Measurements from ENCODE around the gene C1QTNF8. TPM values are rescaled to one million over a fixed set of nuclear protein-coding genes. Genes with fewer than 3 reads are reported as not detected.

C1QTNF8 gene
- total RNA-seq, 1 donor from 2014 or later = not detected

- Mint-ChIP-seq H3K4me1 (ENCODE audit: low read depth, unreplicated experiment) (no peaks in the 10 kb centered on the region), H3K27ac (ENCODE audit: unreplicated experiment) (no peak overlapping the region), H3K4me3 (ENCODE audit: unreplicated experiment) (no peak overlapping the region), H3K36me3 (ENCODE audit: low read depth, unreplicated experiment) (no peaks in the 10 kb centered on the region), H3K27me3 (ENCODE audit: low read depth, unreplicated experiment) (peaks cover 13% of the 10 kb centered on the region), H3K9me3 (ENCODE audit: unreplicated experiment) (no peaks in the 10 kb centered on the region)
- no peak overlapping the region for H3K4me3 ChIP-seq (ENCODE audit: insufficient read depth, low read depth, low read length)
- H3K4me2 ChIP-seq (ENCODE audit: low read length) = no peak overlapping the region
- no peak for TF ChIP-seq EZH2 (IDR thresholded peaks at IDR 0.05; ENCODE audit: insufficient read depth, low read length)
- TF ChIP-seq, protein P1, sequence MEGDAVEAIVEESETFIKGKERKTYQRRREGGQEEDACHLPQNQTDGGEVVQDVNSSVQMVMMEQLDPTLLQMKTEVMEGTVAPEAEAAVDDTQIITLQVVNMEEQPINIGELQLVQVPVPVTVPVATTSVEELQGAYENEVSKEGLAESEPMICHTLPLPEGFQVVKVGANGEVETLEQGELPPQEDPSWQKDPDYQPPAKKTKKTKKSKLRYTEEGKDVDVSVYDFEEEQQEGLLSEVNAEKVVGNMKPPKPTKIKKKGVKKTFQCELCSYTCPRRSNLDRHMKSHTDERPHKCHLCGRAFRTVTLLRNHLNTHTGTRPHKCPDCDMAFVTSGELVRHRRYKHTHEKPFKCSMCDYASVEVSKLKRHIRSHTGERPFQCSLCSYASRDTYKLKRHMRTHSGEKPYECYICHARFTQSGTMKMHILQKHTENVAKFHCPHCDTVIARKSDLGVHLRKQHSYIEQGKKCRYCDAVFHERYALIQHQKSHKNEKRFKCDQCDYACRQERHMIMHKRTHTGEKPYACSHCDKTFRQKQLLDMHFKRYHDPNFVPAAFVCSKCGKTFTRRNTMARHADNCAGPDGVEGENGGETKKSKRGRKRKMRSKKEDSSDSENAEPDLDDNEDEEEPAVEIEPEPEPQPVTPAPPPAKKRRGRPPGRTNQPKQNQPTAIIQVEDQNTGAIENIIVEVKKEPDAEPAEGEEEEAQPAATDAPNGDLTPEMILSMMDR (IDR thresholded peaks at IDR 0.05; ENCODE audit: insufficient read depth, low read depth, low read length) = no peak
- H3K79me2 ChIP-seq (ENCODE audit: insufficient read depth, low read length) = no peaks in the 10 kb centered on the region
- no peak overlapping the region for H3K9ac ChIP-seq (ENCODE audit: low read length)
- H4K20me1 ChIP-seq (ENCODE audit: insufficient read depth, low read length) = no peaks in the 10 kb centered on the region
- no peaks in the 10 kb centered on the region for H3K36me3 ChIP-seq (ENCODE audit: insufficient read depth, low read length)
- DNase-seq (ENCODE audit: low read depth) (no peak), FAIRE-seq (no peak)
- H3K9me3 ChIP-seq (ENCODE audit: insufficient read depth, low read depth, low read length) = no peaks in the 10 kb centered on the region
- no peaks in the 10 kb centered on the region for H3K27me3 ChIP-seq (ENCODE audit: insufficient read depth, low read length)
- no peaks in the 10 kb centered on the region for H3K4me1 ChIP-seq (ENCODE audit: insufficient read depth, low read length)
- H3K27ac ChIP-seq (ENCODE audit: low read depth, low read length) = no peak overlapping the region
- H2AFZ ChIP-seq (ENCODE audit: low read depth, low read length) = no peak overlapping the region
Measured at GRCh38 chr16:1127101-1127500, 31.1 kb upstream of the C1QTNF8 start.

GRCh38 chr16:1126586-1126985 lies 30.5 kb upstream of the C1QTNF8 start:
- H3K9ac ChIP-seq (ENCODE audit: low read length) = no peak overlapping the region
- no peaks in the 10 kb centered on the region for H3K79me2 ChIP-seq (ENCODE audit: insufficient read depth, low read length)
- H3K4me1 ChIP-seq (ENCODE audit: insufficient read depth, low read length) = no peaks in the 10 kb centered on the region
- H3K4me3 ChIP-seq (ENCODE audit: insufficient read depth, low read depth, low read length) = no peak overlapping the region
- H3K36me3 ChIP-seq (ENCODE audit: insufficient read depth, low read length) = no peaks in the 10 kb centered on the region
- no peaks in the 10 kb centered on the region for H4K20me1 ChIP-seq (ENCODE audit: insufficient read depth, low read length)
- no peak overlapping the region for H2AFZ ChIP-seq (ENCODE audit: low read depth, low read length)
- H3K9me3 ChIP-seq (ENCODE audit: insufficient read depth, low read depth, low read length) = no peaks in the 10 kb centered on the region
- no peak overlapping the region for H3K27ac Mint-ChIP-seq (ENCODE audit: unreplicated experiment)
- H3K27me3 Mint-ChIP-seq (ENCODE audit: low read depth, unreplicated experiment) = peaks cover 11% of the 10 kb centered on the region
- TF ChIP-seq, protein P1 (IDR thresholded peaks at IDR 0.05; ENCODE audit: insufficient read depth, low read depth, low read length) = no peak
- TF ChIP-seq EZH2 (IDR thresholded peaks at IDR 0.05; ENCODE audit: insufficient read depth, low read length) = no peak
- no peaks in the 10 kb centered on the region for H3K9me3 Mint-ChIP-seq (ENCODE audit: unreplicated experiment)
- H3K36me3 Mint-ChIP-seq (ENCODE audit: low read depth, unreplicated experiment) = no peaks in the 10 kb centered on the region
- no peak for FAIRE-seq
- H3K27ac ChIP-seq (ENCODE audit: low read depth, low read length) = no peak overlapping the region
- no peak for DNase-seq (ENCODE audit: low read depth)
- no peaks in the 10 kb centered on the region for H3K27me3 ChIP-seq (ENCODE audit: insufficient read depth, low read length)
- no peaks in the 10 kb centered on the region for H3K4me1 Mint-ChIP-seq (ENCODE audit: low read depth, unreplicated experiment)
- H3K4me3 Mint-ChIP-seq (ENCODE audit: unreplicated experiment) = no peak overlapping the region
- no peak overlapping the region for H3K4me2 ChIP-seq (ENCODE audit: low read length)

GRCh38 chr16:1126044-1126443 lies 30.0 kb upstream of the C1QTNF8 start:
- H3K9me3 ChIP-seq (ENCODE audit: insufficient read depth, low read depth, low read length) = no peaks in the 10 kb centered on the region
- H3K4me2 ChIP-seq (ENCODE audit: low read length) = no peak overlapping the region
- Mint-ChIP-seq H3K4me3 (ENCODE audit: unreplicated experiment) (no peak overlapping the region), H3K27me3 (ENCODE audit: low read depth, unreplicated experiment) (peaks cover 11% of the 10 kb centered on the region), H3K36me3 (ENCODE audit: low read depth, unreplicated experiment) (no peaks in the 10 kb centered on the region), H3K27ac (ENCODE audit: unreplicated experiment) (no peak overlapping the region), H3K9me3 (ENCODE audit: unreplicated experiment) (no peaks in the 10 kb centered on the region), H3K4me1 (ENCODE audit: low read depth, unreplicated experiment) (no peaks in the 10 kb centered on the region)
- H2AFZ ChIP-seq (ENCODE audit: low read depth, low read length) = no peak overlapping the region
- no peaks in the 10 kb centered on the region for H3K27me3 ChIP-seq (ENCODE audit: insufficient read depth, low read length)
- FAIRE-seq (no peak), DNase-seq (ENCODE audit: low read depth) (no peak)
- no peak overlapping the region for H3K9ac ChIP-seq (ENCODE audit: low read length)
- H3K36me3 ChIP-seq (ENCODE audit: insufficient read depth, low read length) = no peaks in the 10 kb centered on the region
- H3K79me2 ChIP-seq (ENCODE audit: insufficient read depth, low read length) = no peaks in the 10 kb centered on the region
- TF ChIP-seq EZH2 (IDR thresholded peaks at IDR 0.05; ENCODE audit: insufficient read depth, low read length) = no peak
- TF ChIP-seq, protein P1 (IDR thresholded peaks at IDR 0.05; ENCODE audit: insufficient read depth, low read depth, low read length) = no peak
- H4K20me1 ChIP-seq (ENCODE audit: insufficient read depth, low read length) = no peaks in the 10 kb centered on the region
- no peak overlapping the region for H3K27ac ChIP-seq (ENCODE audit: low read depth, low read length)
- no peak overlapping the region for H3K4me3 ChIP-seq (ENCODE audit: insufficient read depth, low read depth, low read length)
- H3K4me1 ChIP-seq (ENCODE audit: insufficient read depth, low read length) = no peaks in the 10 kb centered on the region

Data from astrocyte (in vitro differentiated cells and primary cell).